Suprapubic skin (tissue), 4 donors: Measurements from ENCODE around the gene SLC22A3. TPM values are rescaled to one million over a fixed set of nuclear protein-coding genes. Genes with fewer than 3 reads are reported as not detected.
A peak's percentile ranks its signal among the peaks of the same experiment; 100 is the strongest.
"Not testable (repeated sequence)": the region's sequence is repeated elsewhere in the genome, so short reads cannot be mapped to it uniquely, and the experiment has no call there.

ENCODE experiments used
- DNase-seq, 2 donors: peaks; one replicate each; pipeline ENCODE4 v3.0.0-alpha.2; 2019; ENCODE audit warnings: low spot score in 2 of 2
- H3K27ac ChIP-seq: fragments of 200-600 bp; sonication (generic); one replicate; pipeline ENCODE4 v1.5.1; 2019
- H3K27me3 ChIP-seq: fragments of 200-600 bp; sonication (generic); one replicate; pipeline ENCODE4 v1.5.1; 2019
- H3K36me3 ChIP-seq: fragments of 200-600 bp; sonication (generic); one replicate; pipeline ENCODE4 v1.5.1; 2019
- H3K4me1 ChIP-seq: fragments of 200-600 bp; sonication (generic); one replicate; pipeline ENCODE4 v1.5.1; 2019
- H3K4me3 ChIP-seq: fragments of 200-600 bp; sonication (generic); one replicate; pipeline ENCODE4 v1.5.1; 2019; ENCODE audit warnings: mild to moderate bottlenecking
- H3K9me3 ChIP-seq: fragments of 200-600 bp; sonication (generic); one replicate; pipeline ENCODE4 v1.5.1; 2019
- CTCF ChIP-seq, 2 donors: fragments of 200-600 bp in 1 of 2; fragments of 450-650 bp in 1 of 2; sonication (generic) in 1 of 2; IDR thresholded peaks; one replicate each; pipeline ENCODE4 v1.5.1; 2016 to 2019; ENCODE audit warnings: antibody characterized with exemption in 2 of 2, mild to moderate bottlenecking in 1 of 2, moderate library complexity in 1 of 2
- EP300 ChIP-seq: sonication (generic); formaldehyde crosslinking; IDR thresholded peaks from one replicate; pipeline ENCODE4 v1.6.1; 2017; ENCODE audit warnings: antibody characterized with exemption
- POLR2A ChIP-seq, 2 donors: fragments of 450-650 bp; IDR thresholded peaks; one replicate each; pipeline ENCODE4 v1.6.1; 2017; ENCODE audit warnings: antibody characterized with exemption in 2 of 2, mild to moderate bottlenecking in 2 of 2, moderate library complexity in 2 of 2
- POLR2AphosphoS5 ChIP-seq, 3 donors: sonication (generic); formaldehyde crosslinking; IDR thresholded peaks; one replicate each; pipeline ENCODE4 v1.6.1; 2017; ENCODE audit warnings: antibody characterized with exemption in 3 of 3
- WGBS: methylation state at CpG from one replicate; pipeline ENCODE4 v1.1.5; 2018; 5-methylcytosine and 5-hydroxymethylcytosine counted together
- total RNA-seq, 4 donors: library from RNA; depleted of rRNA; stranded (reverse); fragments of >200 nt; gene quantifications; one replicate each; pipeline ENCODE4 v1.1.0, GENCODE V29; 2016

Gene SLC22A3, protein sequence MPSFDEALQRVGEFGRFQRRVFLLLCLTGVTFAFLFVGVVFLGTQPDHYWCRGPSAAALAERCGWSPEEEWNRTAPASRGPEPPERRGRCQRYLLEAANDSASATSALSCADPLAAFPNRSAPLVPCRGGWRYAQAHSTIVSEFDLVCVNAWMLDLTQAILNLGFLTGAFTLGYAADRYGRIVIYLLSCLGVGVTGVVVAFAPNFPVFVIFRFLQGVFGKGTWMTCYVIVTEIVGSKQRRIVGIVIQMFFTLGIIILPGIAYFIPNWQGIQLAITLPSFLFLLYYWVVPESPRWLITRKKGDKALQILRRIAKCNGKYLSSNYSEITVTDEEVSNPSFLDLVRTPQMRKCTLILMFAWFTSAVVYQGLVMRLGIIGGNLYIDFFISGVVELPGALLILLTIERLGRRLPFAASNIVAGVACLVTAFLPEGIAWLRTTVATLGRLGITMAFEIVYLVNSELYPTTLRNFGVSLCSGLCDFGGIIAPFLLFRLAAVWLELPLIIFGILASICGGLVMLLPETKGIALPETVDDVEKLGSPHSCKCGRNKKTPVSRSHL
- 10 to 100 TPM; 13.3 to 15.8 (median 15.7) TPM for total RNA-seq

- peaks cover 16% of the 10 kb centered on the region for H3K27me3 ChIP-seq
- DNase-seq = no peak
- 0% methylated on average over 3 of the region's 105 CpGs for WGBS
- H3K9me3 ChIP-seq = no peaks in the 10 kb centered on the region
- TF ChIP-seq CTCF (IDR thresholded peaks at IDR 0.05) (no peak), POLR2AphosphoS5 (IDR thresholded peaks at IDR 0.05) (no peak), EP300 (no peak), POLR2A (IDR thresholded peaks at IDR 0.05) (no peak)
- peaks cover 12% of the 10 kb centered on the region for H3K4me1 ChIP-seq
- H3K4me3 ChIP-seq = peak within 1 kb of the TSS; percentile 77
- peak within 1 kb of the TSS; percentile 26 for H3K27ac ChIP-seq
- no peaks in the 10 kb centered on the region for H3K36me3 ChIP-seq
These were observed at the start of gene SLC22A3 for GRCh38 chr6:160348223-160349019. TSS of gene SLC22A3 (plus strand) at chr6:160348378. CDS start at chr6:160348420, 42 bp downstream.

DNA sequence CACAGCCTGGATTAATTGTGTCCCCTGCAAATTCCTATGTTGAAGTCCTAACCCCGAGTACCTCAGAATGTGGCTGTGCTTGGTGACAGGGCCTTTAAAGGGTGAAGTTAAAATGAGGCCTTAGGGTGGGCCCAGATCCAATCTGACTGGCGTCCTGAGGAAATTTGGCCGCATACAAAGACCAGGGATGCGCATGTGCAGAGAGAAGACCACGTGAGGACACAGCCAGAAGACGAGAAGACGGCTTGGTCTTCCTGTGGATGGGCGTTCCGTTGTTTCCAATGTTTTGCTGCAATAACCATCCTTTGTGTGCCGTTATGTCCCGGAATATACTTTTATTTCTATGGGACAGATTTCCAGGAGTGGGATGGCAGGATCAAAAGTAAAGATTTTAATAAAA is 48.6 kb upstream of the SLC22A3 start:
- Histone ChIP-seq H3K27ac (no peak overlapping the region), H3K36me3 (no peaks in the 10 kb centered on the region), H3K27me3 (no peaks in the 10 kb centered on the region), H3K4me3 (no peak overlapping the region), H3K9me3 (no peaks in the 10 kb centered on the region), H3K4me1 (peaks cover 11% of the 10 kb centered on the region)
- DNase-seq = no peak
- 92% methylated on average over 11 of the region's 11 CpGs for WGBS
- TF ChIP-seq POLR2A (IDR thresholded peaks at IDR 0.05) (no peak), POLR2AphosphoS5 (IDR thresholded peaks at IDR 0.05) (no peak), CTCF (IDR thresholded peaks at IDR 0.05) (no peak), EP300 (no peak)

- WGBS = 36% methylated on average over 14 of the region's 15 CpGs
- no peak for TF ChIP-seq POLR2A (IDR thresholded peaks at IDR 0.05)
- TF ChIP-seq POLR2AphosphoS5 (IDR thresholded peaks at IDR 0.05) = no peak
- TF ChIP-seq CTCF (IDR thresholded peaks at IDR 0.05) = no peak
- no peak for TF ChIP-seq EP300
- H3K27me3 ChIP-seq = no peaks in the 10 kb centered on the region
- no peak for DNase-seq
- no peaks in the 10 kb centered on the region for H3K36me3 ChIP-seq
- no peaks in the 10 kb centered on the region for H3K9me3 ChIP-seq
- H3K27ac ChIP-seq = peak overlapping the region; percentile 34
- peaks cover 11% of the 10 kb centered on the region for H3K4me1 ChIP-seq
- H3K4me3 ChIP-seq = peak overlapping the region; percentile 20
These were observed 48.0 kb upstream of the SLC22A3 start for GRCh38 chr6:160300076-160300695.

GRCh38 chr6:160301339-160301738 is 46.8 kb upstream of the SLC22A3 start:
- no peak for DNase-seq
- WGBS = 86% methylated on average over 4 of the region's 4 CpGs
- Histone ChIP-seq H3K36me3 (no peaks in the 10 kb centered on the region), H3K27me3 (no peaks in the 10 kb centered on the region), H3K4me1 (peaks cover 11% of the 10 kb centered on the region), H3K4me3 (no peak overlapping the region), H3K27ac (no peak overlapping the region), H3K9me3 (no peaks in the 10 kb centered on the region)
- TF ChIP-seq EP300 (no peak), POLR2A (IDR thresholded peaks at IDR 0.05) (no peak), POLR2AphosphoS5 (IDR thresholded peaks at IDR 0.05) (no peak), CTCF (IDR thresholded peaks at IDR 0.05) (no peak)

DNA sequence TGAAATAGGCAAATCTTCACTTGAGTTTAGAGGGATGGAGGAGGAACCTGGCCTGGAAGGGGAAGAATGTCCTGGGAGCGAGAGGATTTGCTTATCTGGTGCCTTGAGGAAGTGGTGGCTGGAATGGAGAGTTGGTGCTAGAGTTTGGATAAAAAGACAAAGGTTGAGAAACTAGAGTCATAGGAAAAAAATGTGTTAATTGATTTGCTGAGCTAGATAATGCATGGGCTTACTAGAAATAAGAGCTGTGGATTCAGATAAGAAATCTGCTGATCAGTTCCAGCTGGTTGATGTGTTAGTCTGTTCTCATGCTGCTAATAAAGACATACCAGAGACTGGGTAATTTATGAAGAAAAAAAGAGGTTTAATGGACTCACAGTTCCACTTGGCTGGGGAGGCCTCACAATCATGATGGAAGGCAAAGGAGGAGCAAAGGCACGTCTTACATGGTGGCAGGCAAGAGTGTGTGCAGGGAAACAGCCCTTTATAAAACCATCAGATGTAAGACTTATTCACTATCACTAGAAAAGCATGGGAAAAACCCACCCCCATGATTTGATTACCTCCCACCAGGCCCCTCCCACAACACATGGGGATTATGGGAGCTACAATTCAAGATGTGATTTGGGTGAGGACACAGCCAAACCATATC is 45.6 kb upstream of the SLC22A3 start:
- DNase-seq, H3K27me3 ChIP-seq, H3K36me3 ChIP-seq, H3K4me3 ChIP-seq, H3K27ac ChIP-seq, H3K9me3 ChIP-seq: not testable (repeated sequence)
- H3K4me1 ChIP-seq = peaks cover 11% of the 10 kb centered on the region
- WGBS = 94% methylated on average over 2 of the region's 2 CpGs
